Measurements from ENCODE around the gene MAP2K7. TPM values are rescaled to one million over a fixed set of nuclear protein-coding genes. Genes with fewer than 3 reads are reported as not detected.

Gene MAP2K7
- total and polyA plus RNA-seq, 2 of the 4 experiments (the other 2 are of a cell fraction) = 4.1 to 15.6 TPM

DNA sequence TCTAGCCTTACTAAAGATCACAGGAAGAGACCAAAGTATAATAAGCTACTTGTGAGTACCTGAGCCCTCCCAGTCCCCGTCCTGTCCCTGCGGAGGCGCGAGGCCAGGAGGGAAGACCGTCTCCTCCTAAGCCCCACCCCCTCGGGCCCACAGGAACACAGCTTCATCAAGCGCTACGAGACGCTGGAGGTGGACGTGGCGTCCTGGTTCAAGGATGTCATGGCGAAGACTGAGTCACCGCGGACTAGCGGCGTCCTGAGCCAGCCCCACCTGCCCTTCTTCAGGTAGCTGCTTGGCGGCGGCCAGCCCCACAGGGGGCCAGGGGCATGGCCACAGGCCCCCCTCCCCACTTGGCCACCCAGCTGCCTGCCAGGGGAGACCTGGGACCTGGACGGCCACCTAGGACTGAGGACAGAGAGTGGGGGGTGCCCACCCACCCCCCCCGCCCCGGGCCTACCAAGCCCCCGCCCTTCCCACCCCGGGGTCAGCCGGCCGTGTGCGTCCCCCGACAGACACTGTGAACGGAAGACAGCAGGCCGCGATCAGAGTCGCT, 8.5 kb downstream of the MAP2K7 start:
- H3K9me3 ChIP-seq (ENCODE audit: control insufficient read depth, insufficient read depth, low read length) = no peaks in the 10 kb centered on the region
- H2AFZ ChIP-seq (replicated peaks; ENCODE audit: low read length, poor library complexity) = no peak overlapping the region
- H3K27ac ChIP-seq (ENCODE audit: insufficient read depth, low read length) = no peak overlapping the region
- H3K23ac ChIP-seq (ENCODE audit: low read depth, low read length) = no peak overlapping the region
- H3K4me1 ChIP-seq (ENCODE audit: control insufficient read depth, insufficient read depth, low read length) = peaks cover 7% of the 10 kb centered on the region; the same call in 1 of the 2 replicates
- H3K27me3 ChIP-seq (ENCODE audit: control insufficient read depth, insufficient read depth, low read length) = peaks cover 11% of the 10 kb centered on the region
- no peak overlapping the region for H3K4ac ChIP-seq (ENCODE audit: low read depth, low read length)
- no peak overlapping the region for H3K14ac ChIP-seq (replicated peaks; ENCODE audit: low read depth, low read length)
- H3K36me3 ChIP-seq (ENCODE audit: control insufficient read depth, insufficient read depth, low read length) = peaks cover 28% of the 10 kb centered on the region
- no TSS peak for BruUV-seq (replicated peaks)
- H3K4me2 ChIP-seq (ENCODE audit: low read depth, low read length) = no peak overlapping the region
- H3K18ac ChIP-seq (ENCODE audit: low read depth, low read length) = no peak overlapping the region
- no peak overlapping the region for H2BK120ac ChIP-seq (ENCODE audit: low read depth, low read length)
- H2AK9ac ChIP-seq (replicated peaks; ENCODE audit: low read depth, low read length, poor library complexity) = no peak overlapping the region
- H2AK5ac ChIP-seq (ENCODE audit: low read depth, low read length) = no peak overlapping the region
- H3K4me3 ChIP-seq (ENCODE audit: insufficient read depth, low read depth, low read length) = no peak overlapping the region
- POLR2A ChIA-PET (ENCODE audit: unreplicated experiment) = no interaction called here
- intact Hi-C loops (cut with micrococcal nuclease) = no loop called here
- peaks cover 23% of the 10 kb centered on the region for H4K20me1 ChIP-seq (ENCODE audit: insufficient read depth, low read length)
- no peak overlapping the region for H4K8ac ChIP-seq (ENCODE audit: low read depth in 2 of 2, low read length in 2 of 2)
- CTCF ChIA-PET = no interaction called here
- in situ Hi-C loops (cut with MboI; ENCODE audit: low sequenced_read_pairs) = no loop called here
- no peak overlapping the region for H3K9ac ChIP-seq (ENCODE audit: low read depth, low read length)
- 93% methylated on average over 4 of the region's 31 CpGs; no CpG with 5 or more reads in 1 of the 2 experiments for WGBS, 2 experiments (ENCODE audit: extremely low coverage in 2 of 2, insufficient read length in 1 of 2)
- TF ChIP-seq RAD21 (IDR thresholded peaks at IDR 0.05; ENCODE audit: low read length) = no peak
- TF ChIP-seq RCOR1 (IDR thresholded peaks at IDR 0.05; ENCODE audit: insufficient replicate concordance, low read length) = no peak
- TF ChIP-seq BHLHE40 (IDR thresholded peaks at IDR 0.05; ENCODE audit: low read depth, low read length) = no peak
- TF ChIP-seq POLR2A (IDR thresholded peaks at IDR 0.05; ENCODE audit: low read depth, low read length) = no peak
- TF ChIP-seq CHD1 (IDR thresholded peaks at IDR 0.05; ENCODE audit: low read depth, low read length) = no peak
- no peak for TF ChIP-seq FOS (IDR thresholded peaks at IDR 0.05; ENCODE audit: low read depth, low read length)
- TF ChIP-seq RFX5 (IDR thresholded peaks at IDR 0.05; ENCODE audit: low read depth, low read length) = no peak
- TF ChIP-seq MAZ (IDR thresholded peaks at IDR 0.05; ENCODE audit: borderline replicate concordance, low read depth, low read length) = no peak
- TF ChIP-seq USF2 (IDR thresholded peaks at IDR 0.05; ENCODE audit: low read depth, low read length) = no peak
- TF ChIP-seq SMC3 (IDR thresholded peaks at IDR 0.05; ENCODE audit: low read depth, low read length) = no peak
- TF ChIP-seq CTCF (conservative IDR thresholded peaks at IDR 0.05; ENCODE audit: low read depth, low read length) = no peak
- TF ChIP-seq NFE2L2 (IDR thresholded peaks at IDR 0.05; ENCODE audit: low read depth, low read length) = no peak
- TF ChIP-seq ELK1 (IDR thresholded peaks at IDR 0.05; ENCODE audit: borderline replicate concordance, low read depth, low read length) = no peak
- no peak for TF ChIP-seq CEBPB (IDR thresholded peaks at IDR 0.05; ENCODE audit: low read depth, low read length)
- no peak for TF ChIP-seq MAFK (IDR thresholded peaks at IDR 0.05; ENCODE audit: low read depth, low read length)
- no peak for TF ChIP-seq MXI1 (IDR thresholded peaks at IDR 0.05; ENCODE audit: borderline replicate concordance, low read depth, low read length)
- DNase-seq = no peak
- H3K56ac ChIP-seq (ENCODE audit: extremely low read depth, insufficient read depth, low read length) = no peak overlapping the region
- dilution Hi-C loops (cut with HindIII; ENCODE audit: low sequenced_read_pairs, unreplicated experiment) = no loop called here
- H2BK20ac ChIP-seq (ENCODE audit: low read depth, low read length) = no peak overlapping the region
- H2BK5ac ChIP-seq (ENCODE audit: low read depth, low read length, poor library complexity, severe bottlenecking) = no peak overlapping the region
- H3K9me1 ChIP-seq (ENCODE audit: insufficient read depth, low read length) = no peaks in the 10 kb centered on the region; the same call in 1 of the 2 replicates
- ATAC-seq (ENCODE audit: low read depth) = no peak
- no peak overlapping the region for H4K91ac ChIP-seq (ENCODE audit: insufficient read depth, low read depth, low read length)
- no peak overlapping the region for H2BK15ac ChIP-seq (ENCODE audit: low read depth, low read length)
- H3K79me1 ChIP-seq (ENCODE audit: low read depth in 1 of 2, low read length in 2 of 2) = peaks cover 0 to 18% of the 10 kb centered on the region in 2 experiments; a peak in 2 of 4 replicates
- no peak overlapping the region for H4K5ac ChIP-seq (ENCODE audit: low read depth, low read length)
